ENCODE measurements around the gene KRTAP12-2. TPM values are rescaled to one million over a fixed set of nuclear protein-coding genes. Genes with fewer than 3 reads are reported as not detected.
"Not testable (repeated sequence)": the region's sequence is repeated elsewhere in the genome, so short reads cannot be mapped to it uniquely, and the experiment has no call there.

Gene KRTAP12-2
- total RNA-seq, 1 donor from 2014 or later, result not detected

DNA sequence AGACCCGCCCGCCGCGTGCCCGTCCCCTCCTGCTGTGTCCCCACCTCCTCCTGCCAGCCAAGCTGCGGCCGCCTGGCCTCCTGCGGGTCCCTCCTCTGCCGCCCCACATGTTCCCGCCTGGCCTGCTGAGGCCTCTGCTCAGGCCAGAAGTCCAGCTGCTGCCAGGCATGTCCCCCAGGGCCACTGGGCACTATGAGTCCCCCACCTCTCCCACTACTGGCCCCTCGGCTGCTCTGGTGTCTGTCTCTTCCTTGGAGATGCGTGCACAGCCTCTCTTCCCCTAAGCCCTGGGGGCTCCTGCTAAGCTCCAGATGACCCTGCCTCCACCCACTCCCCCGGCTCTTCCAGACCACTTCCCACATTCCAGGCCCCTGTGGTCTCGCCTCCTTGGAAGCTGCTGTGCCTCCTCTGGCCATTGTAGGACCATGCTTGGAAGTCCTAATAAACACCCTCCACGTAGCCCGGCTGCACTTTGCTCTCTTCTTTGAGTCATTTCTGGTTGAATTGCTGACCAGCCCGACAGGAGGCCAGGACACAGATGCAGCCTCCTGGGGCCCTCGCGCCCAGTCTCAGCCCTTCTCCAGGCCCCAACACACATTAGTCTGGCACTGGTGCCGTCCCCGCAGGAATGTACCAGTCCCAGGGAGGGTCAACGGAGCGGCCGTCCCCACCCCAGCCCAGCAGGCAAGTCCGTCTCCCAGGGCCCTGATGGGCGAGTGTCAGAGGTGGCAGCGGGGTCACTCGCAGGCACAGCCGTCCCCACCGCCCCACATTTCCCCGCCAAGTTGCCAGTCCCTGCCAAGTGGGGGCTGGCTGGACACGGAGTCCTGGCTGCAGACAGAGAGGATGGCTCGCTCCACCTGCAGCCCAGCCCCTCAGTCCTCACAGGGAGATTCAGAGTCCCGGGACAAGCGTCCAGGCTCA lies 31.3 kb upstream of the KRTAP12-2 start:
- H3K4me3 Mint-ChIP-seq, result no peak overlapping the region
- H3K4me1 Mint-ChIP-seq, result peaks cover 39% of the 10 kb centered on the region
- H3K36me3 Mint-ChIP-seq (ENCODE audit: low read depth), result peaks cover 4% of the 10 kb centered on the region
- no peaks in the 10 kb centered on the region for H3K9me3 Mint-ChIP-seq
- TF ChIP-seq, protein P1, sequence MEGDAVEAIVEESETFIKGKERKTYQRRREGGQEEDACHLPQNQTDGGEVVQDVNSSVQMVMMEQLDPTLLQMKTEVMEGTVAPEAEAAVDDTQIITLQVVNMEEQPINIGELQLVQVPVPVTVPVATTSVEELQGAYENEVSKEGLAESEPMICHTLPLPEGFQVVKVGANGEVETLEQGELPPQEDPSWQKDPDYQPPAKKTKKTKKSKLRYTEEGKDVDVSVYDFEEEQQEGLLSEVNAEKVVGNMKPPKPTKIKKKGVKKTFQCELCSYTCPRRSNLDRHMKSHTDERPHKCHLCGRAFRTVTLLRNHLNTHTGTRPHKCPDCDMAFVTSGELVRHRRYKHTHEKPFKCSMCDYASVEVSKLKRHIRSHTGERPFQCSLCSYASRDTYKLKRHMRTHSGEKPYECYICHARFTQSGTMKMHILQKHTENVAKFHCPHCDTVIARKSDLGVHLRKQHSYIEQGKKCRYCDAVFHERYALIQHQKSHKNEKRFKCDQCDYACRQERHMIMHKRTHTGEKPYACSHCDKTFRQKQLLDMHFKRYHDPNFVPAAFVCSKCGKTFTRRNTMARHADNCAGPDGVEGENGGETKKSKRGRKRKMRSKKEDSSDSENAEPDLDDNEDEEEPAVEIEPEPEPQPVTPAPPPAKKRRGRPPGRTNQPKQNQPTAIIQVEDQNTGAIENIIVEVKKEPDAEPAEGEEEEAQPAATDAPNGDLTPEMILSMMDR (conservative IDR thresholded peaks at IDR 0.05), result no peak
- DNase-seq (ENCODE audit: low read depth, low spot score), result no peak
- peak overlapping the region; percentile 78 for H3K27ac Mint-ChIP-seq (ENCODE audit: unreplicated experiment)
- H3K27me3 Mint-ChIP-seq (ENCODE audit: low read depth), result peaks cover 48% of the 10 kb centered on the region

DNA sequence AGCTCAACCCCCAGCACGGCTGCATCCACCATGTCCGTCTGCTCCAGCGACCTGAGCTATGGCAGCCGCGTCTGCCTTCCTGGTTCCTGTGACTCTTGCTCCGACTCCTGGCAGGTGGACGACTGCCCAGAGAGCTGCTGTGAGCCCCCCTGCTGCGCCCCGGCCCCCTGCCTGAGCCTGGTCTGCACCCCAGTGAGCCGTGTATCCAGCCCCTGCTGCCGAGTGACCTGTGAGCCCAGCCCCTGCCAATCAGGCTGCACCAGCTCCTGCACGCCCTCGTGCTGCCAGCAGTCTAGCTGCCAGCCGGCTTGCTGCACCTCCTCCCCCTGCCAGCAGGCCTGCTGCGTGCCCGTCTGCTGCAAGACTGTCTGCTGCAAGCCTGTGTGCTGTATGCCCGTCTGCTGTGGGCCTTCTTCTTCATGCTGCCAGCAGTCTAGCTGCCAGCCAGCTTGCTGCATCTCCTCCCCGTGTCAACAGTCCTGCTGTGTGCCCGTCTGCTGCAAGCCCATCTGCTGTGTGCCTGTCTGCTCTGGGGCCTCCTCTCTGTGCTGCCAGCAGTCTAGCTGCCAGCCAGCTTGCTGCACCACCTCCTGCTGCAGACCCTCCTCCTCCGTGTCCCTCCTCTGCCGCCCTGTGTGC lies 30.6 kb upstream of the KRTAP12-2 start, which contains the start of gene KRTAP10-12:
KRTAP10-12 (plus strand) TSS at position 1 of the 639 bp plus-strand sequence; CDS start at position 31, 30 bp downstream.
- H3K27ac Mint-ChIP-seq (ENCODE audit: unreplicated experiment), result peak within 1 kb of the TSS; percentile 78

DNA sequence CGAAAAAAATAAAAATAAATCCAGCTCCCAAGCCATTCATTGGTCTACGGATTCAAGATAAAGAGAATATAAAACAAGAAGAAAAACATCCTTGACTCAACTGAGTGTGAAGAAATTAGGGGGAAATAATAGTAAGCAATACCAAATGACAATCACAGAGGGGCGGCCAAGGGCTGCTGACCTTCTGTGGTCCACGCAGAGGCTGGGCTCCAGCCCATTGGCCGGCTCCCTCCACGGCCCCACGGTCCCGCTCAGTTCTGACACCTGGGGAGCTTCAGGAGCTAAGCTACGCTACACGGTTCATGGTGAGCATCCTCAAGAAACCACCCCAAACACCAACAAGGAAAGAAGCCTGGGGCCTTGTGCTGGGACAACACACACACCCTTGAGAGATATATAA lies 29.8 kb upstream of the KRTAP12-2 start:
- Mint-ChIP-seq H3K36me3 (ENCODE audit: low read depth) (peaks cover 6% of the 10 kb centered on the region), H3K27me3 (ENCODE audit: low read depth) (peaks cover 42% of the 10 kb centered on the region), H3K4me1 (peaks cover 39% of the 10 kb centered on the region), H3K4me3 (no peak overlapping the region), H3K27ac (ENCODE audit: unreplicated experiment) (no peak overlapping the region), H3K9me3 (peaks cover 6% of the 10 kb centered on the region)
- no peak for DNase-seq (ENCODE audit: low read depth, low spot score)
- TF ChIP-seq, protein P1 (conservative IDR thresholded peaks at IDR 0.05), result no peak

More for the DNA sequence above, 30.6 kb upstream of the KRTAP12-2 start, which contains the start of gene KRTAP10-12:
- not testable (repeated sequence) for H3K4me3 Mint-ChIP-seq; H3K9me3 Mint-ChIP-seq; H3K36me3 Mint-ChIP-seq (ENCODE audit: low read depth); DNase-seq (ENCODE audit: low read depth, low spot score)
- Mint-ChIP-seq H3K27me3 (ENCODE audit: low read depth) (peaks cover 42% of the 10 kb centered on the region), H3K4me1 (peaks cover 39% of the 10 kb centered on the region)

DNA sequence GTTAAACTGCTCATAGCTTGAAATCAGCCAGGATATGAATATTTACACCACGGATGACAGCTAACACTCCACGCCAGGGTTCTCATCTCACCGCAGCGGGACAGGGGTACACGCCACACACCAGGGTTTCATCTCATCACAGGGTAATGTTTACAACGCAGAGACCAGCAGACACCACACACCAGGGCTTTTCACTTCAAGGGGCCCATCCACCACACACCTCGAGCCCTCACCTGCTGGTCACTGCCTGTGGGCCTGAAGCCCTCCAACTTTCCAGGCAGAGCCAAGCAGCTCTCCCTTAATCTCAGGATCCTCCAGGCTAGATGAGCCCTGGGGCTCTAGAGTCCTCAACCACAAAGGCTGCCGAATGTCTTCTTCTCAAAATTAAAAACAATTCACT lies 28.9 kb upstream of the KRTAP12-2 start:
- no peak overlapping the region for H3K4me3 Mint-ChIP-seq
- peak overlapping the region; percentile 67 for H3K27ac Mint-ChIP-seq (ENCODE audit: unreplicated experiment)
- DNase-seq (ENCODE audit: low read depth, low spot score), result no peak
- H3K9me3 Mint-ChIP-seq, result peaks cover 6% of the 10 kb centered on the region
- TF ChIP-seq, protein P1 (conservative IDR thresholded peaks at IDR 0.05), result no peak
- H3K4me1 Mint-ChIP-seq, result peaks cover 33% of the 10 kb centered on the region
- peaks cover 42% of the 10 kb centered on the region for H3K27me3 Mint-ChIP-seq (ENCODE audit: low read depth)
- peaks cover 6% of the 10 kb centered on the region for H3K36me3 Mint-ChIP-seq (ENCODE audit: low read depth)

DNA sequence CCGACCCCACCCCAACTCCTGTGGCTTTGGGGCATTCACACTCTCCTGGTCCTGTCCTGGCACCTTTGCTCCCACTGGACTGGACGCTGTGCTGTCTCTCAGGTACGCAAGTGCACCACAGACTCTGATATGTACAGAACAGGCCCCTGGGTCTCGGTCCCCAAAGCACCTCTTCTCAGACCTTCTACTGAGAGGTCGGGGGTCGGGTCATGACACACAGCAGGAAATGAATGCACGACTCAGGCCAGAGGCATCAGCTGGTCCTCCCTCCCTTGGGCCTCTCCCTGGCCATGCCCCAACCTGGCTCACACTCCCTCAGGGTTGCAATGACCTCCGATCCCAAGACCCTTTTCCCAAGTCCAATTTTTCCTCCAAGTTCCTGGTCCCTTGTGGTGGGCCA lies 28.5 kb upstream of the KRTAP12-2 start:
- Mint-ChIP-seq H3K4me1 (peaks cover 33% of the 10 kb centered on the region), H3K27me3 (ENCODE audit: low read depth) (peaks cover 46% of the 10 kb centered on the region), H3K27ac (ENCODE audit: unreplicated experiment) (peak overlapping the region; percentile 67), H3K9me3 (peaks cover 6% of the 10 kb centered on the region), H3K4me3 (no peak overlapping the region), H3K36me3 (ENCODE audit: low read depth) (peaks cover 6% of the 10 kb centered on the region)
- DNase-seq (ENCODE audit: low read depth, low spot score), result no peak
- TF ChIP-seq, protein P1 (conservative IDR thresholded peaks at IDR 0.05), result no peak

Measured in neural crest cell (in vitro differentiated cells).